DND-41 (cell line): ENCODE results near the gene ABCG5.

ENCODE experiments used
- ATAC-seq: fragments of 200-7000 bp; cut with Tn5 transposase; 3 replicates; pipeline ENCODE4 v1.9.1; 2021; ENCODE audit warnings: low read depth; ENCODE audit not compliant: insufficient read depth
- DNase-seq: peaks from one replicate; pipeline ENCODE4 v3.0.0-alpha.2; 2020
- H2AFZ ChIP-seq: 2 replicates; pipeline ENCODE4 v1.6.0; 2012; ENCODE audit warnings: low read depth, low read length
- H3K27ac ChIP-seq: 2 replicates; pipeline ENCODE4 v1.5.1; 2012; ENCODE audit warnings: low read length, inconsistent platforms
- H3K27me3 ChIP-seq: fragments of 200-600 bp; sonication (generic); 2 replicates; pipeline ENCODE4 v1.6.0; 2012; ENCODE audit warnings: low read length, mild to moderate bottlenecking, inconsistent platforms; ENCODE audit not compliant: insufficient read depth, poor library complexity
- H3K36me3 ChIP-seq: 2 replicates; pipeline ENCODE4 v1.5.1; 2012; ENCODE audit warnings: low read length, inconsistent platforms; ENCODE audit not compliant: insufficient read depth
- H3K4me1 ChIP-seq: 2 replicates; pipeline ENCODE4 v1.5.1; 2012; ENCODE audit warnings: mild to moderate bottlenecking, low read length; ENCODE audit not compliant: insufficient read depth
- H3K4me2 ChIP-seq: 2 replicates; pipeline ENCODE4 v1.6.0; 2012; ENCODE audit warnings: mild to moderate bottlenecking, moderate library complexity, low read length, inconsistent platforms; ENCODE audit not compliant: insufficient read depth
- H3K4me3 ChIP-seq, 2 experiments: fragments of 200-600 bp in 1 of 2; shearing (Covaris generic) in 1 of 2; 2 replicates each; pipeline ENCODE4 v1.5.1; 2012 to 2016; ENCODE audit warnings: inconsistent platforms in 2 of 2, low read length in 2 of 2, mild to moderate bottlenecking in 2 of 2, low read depth in 1 of 2, moderate library complexity in 1 of 2
- H3K79me2 ChIP-seq: 2 replicates; pipeline ENCODE4 v1.6.0; 2012; ENCODE audit warnings: low read length, inconsistent platforms; ENCODE audit not compliant: insufficient read depth
- H3K9ac ChIP-seq: 2 replicates; pipeline ENCODE4 v1.6.0; 2012; ENCODE audit warnings: low read depth, mild to moderate bottlenecking, inconsistent platforms, low read length, moderate library complexity
- H3K9me3 ChIP-seq: 2 replicates; pipeline ENCODE4 v1.5.1; 2012; ENCODE audit warnings: low read length, moderate library complexity, mild to moderate bottlenecking, inconsistent platforms; ENCODE audit not compliant: insufficient read depth, severe bottlenecking
- H4K20me1 ChIP-seq: 2 replicates; pipeline ENCODE4 v1.6.0; 2012; ENCODE audit warnings: low read length; ENCODE audit not compliant: insufficient read depth
- CTCF ChIP-seq: IDR thresholded peaks from 2 replicates; pipeline ENCODE4 v1.5.1; 2012; ENCODE audit warnings: borderline replicate concordance, low read length, moderate library complexity, mild to moderate bottlenecking; ENCODE audit not compliant: poor library complexity, severe bottlenecking; ENCODE audit errors: extremely low read depth
- EZH2 ChIP-seq: IDR thresholded peaks from 3 replicates; pipeline ENCODE4 v1.6.1; 2012; ENCODE audit warnings: borderline replicate concordance, low read depth, mild to moderate bottlenecking, moderate library complexity, low read length, inconsistent platforms; ENCODE audit not compliant: severe bottlenecking

Gene ABCG5

GRCh38 chr2:43838560-43839267 is at the start of gene ABCG5, which contains the start of gene ABCG8:
ABCG5 (minus strand) TSS chr2:43838839; CDS start chr2:43838679, 160 bp downstream.
ABCG8 (plus strand) TSS chr2:43838971; CDS start chr2:43839054, 83 bp downstream.
- ATAC-seq (no peak), DNase-seq (no peak)
- Histone ChIP-seq H2AFZ (no peak within 1 kb of the TSS), H3K4me1 (no peaks in the 10 kb centered on the region), H4K20me1 (no peaks in the 10 kb centered on the region), H3K27ac (no peak within 1 kb of the TSS), H3K4me2 (no peak within 1 kb of the TSS), H3K9me3 (no peaks in the 10 kb centered on the region), H3K36me3 (no peaks in the 10 kb centered on the region), H3K9ac (no peak within 1 kb of the TSS), H3K79me2 (no peaks in the 10 kb centered on the region), H3K27me3 (peaks cover 20% of the 10 kb centered on the region), H3K4me3 (no peak within 1 kb of the TSS)
- TF ChIP-seq EZH2, result no peak
- no peak for TF ChIP-seq CTCF

- Histone ChIP-seq H3K9me3 (no peaks in the 10 kb centered on the region), H3K4me3 (no peak overlapping the region), H3K27ac (no peak overlapping the region), H3K4me2 (no peak overlapping the region), H2AFZ (no peak overlapping the region), H3K36me3 (peaks cover 57% of the 10 kb centered on the region), H3K79me2 (no peaks in the 10 kb centered on the region), H3K9ac (no peak overlapping the region), H3K27me3 (no peaks in the 10 kb centered on the region), H4K20me1 (no peaks in the 10 kb centered on the region), H3K4me1 (no peaks in the 10 kb centered on the region)
- ATAC-seq (no peak), DNase-seq (no peak)
- TF ChIP-seq CTCF (no peak), EZH2 (no peak)
Observed at GRCh38 chr2:43887176-43887575, 48.5 kb upstream of the ABCG5 start.

- Histone ChIP-seq H3K27ac (no peak overlapping the region), H3K4me2 (no peak overlapping the region), H2AFZ (no peak overlapping the region), H3K4me3 (no peak overlapping the region), H3K79me2 (no peaks in the 10 kb centered on the region), H4K20me1 (no peaks in the 10 kb centered on the region), H3K4me1 (no peaks in the 10 kb centered on the region), H3K36me3 (peaks cover 39% of the 10 kb centered on the region), H3K27me3 (no peaks in the 10 kb centered on the region), H3K9ac (no peak overlapping the region), H3K9me3 (no peaks in the 10 kb centered on the region)
- no peak for TF ChIP-seq CTCF
- no peak for TF ChIP-seq EZH2
- no peak for ATAC-seq
- DNase-seq, result no peak
Observed at GRCh38 chr2:43885132-43885632, 46.5 kb upstream of the ABCG5 start.
